Kasumi-1 (cell line): ENCODE measurements around the gene PLPPR5.

Experiments
- DNase-seq, 2 experiments: peaks; one replicate each; lab custom pipeline; 2025; lab: John Stamatoyannopoulos, UW

Gene PLPPR5

GRCh38 chr1:98849969-98850636 lies 154.6 kb downstream of the PLPPR5 start:
- DNase-seq: no peak

GRCh38 chr1:98842241-98842640 lies 162.4 kb downstream of the PLPPR5 start:
- DNase-seq: no peak
